ENCODE results near the gene GP1BB.
"Not testable (repeated sequence)": the region's sequence is repeated elsewhere in the genome, so short reads cannot be mapped to it uniquely, and the experiment has no call there.

The GP1BB gene

GRCh38 chr22:19714312-19715187 lies 8.8 kb upstream of the GP1BB start, which contains the start of gene SEPTIN5:
SEPTIN5 (plus strand) TSS chr22:19714503; CDS start chr22:19714589, 86 bp downstream.
- DNase-seq (ENCODE audit: low spot score): peak; percentile 41

DNA sequence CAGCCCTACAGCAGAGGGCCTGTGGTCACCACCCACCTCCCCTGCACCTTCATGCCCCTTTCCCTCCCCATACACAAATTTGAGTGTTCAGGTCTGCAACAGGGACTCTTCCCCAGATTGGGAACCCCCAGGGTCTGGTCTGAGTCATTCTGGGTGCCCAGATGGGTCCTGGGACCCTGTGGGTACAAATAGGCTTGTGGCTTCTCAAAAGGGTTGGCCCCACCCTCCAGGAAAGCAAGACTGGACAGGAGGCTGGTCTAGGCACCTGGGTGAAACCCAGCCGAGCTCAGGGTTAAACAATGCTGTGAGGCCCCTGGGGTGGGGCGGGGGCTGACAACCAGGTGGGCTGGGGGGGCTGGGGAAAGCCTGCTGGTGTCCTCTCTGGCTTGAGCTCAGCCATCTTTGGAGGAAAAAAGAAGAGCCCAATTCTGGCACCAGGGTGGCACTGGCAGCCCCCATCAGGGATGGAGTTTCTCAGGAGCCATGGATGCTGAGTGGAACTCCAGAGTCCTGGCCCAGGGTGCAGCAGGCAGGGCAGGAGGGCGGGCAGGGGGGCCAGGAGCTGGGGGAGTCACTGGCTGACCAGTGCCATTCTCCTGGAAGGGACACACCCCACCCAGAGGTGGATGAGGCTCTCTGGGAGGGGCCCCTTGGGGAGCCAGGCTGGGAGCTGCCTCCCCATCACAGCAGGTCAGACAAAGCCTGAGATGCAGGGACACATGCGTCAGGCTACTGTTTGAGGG lies 8.0 kb upstream of the GP1BB start:
- DNase-seq (ENCODE audit: low spot score): no peak

DNA sequence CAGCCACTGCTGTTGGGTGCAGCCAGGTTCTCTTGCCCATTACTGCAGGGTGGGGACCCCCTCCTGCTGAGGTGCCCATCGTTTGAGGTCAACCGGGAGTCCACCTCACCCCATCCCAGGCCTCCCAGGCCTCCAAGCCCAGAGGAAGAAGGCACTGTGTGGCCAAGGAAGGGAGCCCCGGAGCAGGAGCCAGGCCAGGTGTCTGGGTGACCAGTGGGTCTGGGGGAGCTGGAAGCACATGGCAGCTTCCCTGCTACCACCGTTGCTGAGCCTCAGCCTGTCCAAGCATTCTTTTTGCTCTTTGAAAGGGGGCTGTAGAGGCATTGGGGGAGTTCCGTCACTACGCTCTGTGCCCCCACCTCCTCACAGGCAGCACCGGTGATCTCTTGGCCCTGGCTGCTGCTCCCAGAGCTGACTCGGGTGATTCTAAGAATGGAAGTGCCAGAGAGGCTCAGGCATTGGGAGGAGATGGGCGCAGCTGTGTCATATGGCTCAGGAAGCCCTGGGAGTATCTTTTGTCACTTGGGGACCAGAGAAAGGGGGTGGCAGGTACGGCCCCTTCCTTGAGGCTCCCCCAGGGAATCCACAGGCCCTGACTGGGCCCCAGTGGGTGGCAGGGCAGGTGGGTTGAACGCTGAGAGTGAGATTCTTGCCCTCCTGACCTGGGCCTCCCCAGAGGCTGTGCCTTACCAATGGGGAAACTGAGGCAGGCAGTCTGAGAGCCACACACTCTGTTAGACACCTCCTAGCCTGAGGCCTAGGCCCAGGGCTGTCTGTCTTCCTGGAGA lies 7.1 kb upstream of the GP1BB start:
- no peak for DNase-seq (ENCODE audit: low spot score)

GRCh38 chr22:19716829-19717105 lies 6.6 kb upstream of the GP1BB start:
- no peak for DNase-seq (ENCODE audit: low spot score)

DNA sequence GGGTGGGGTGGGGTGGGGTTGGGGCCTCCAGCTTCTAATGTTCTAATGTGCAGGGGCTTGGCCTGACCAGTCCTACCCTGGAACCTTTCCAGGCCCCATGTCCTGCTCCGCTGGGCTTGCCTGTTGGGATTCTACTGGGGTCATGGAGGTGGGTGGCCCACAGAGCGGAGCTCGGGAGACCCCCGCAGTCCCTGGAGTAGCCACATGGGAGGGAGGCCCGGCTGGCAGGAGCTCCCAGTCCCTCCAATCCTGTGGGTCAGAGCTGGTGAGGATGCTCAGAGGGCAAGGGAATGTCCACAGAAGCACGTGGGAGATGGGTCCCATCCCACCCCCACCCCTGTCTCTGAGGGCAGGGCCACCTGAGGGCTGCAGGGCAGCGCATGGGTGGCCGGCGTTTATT lies 6.2 kb upstream of the GP1BB start:
- DNase-seq (ENCODE audit: low spot score): no peak

- DNase-seq (ENCODE audit: low spot score): peak; percentile 93
These were observed 5.5 kb upstream of the GP1BB start for GRCh38 chr22:19717691-19718455.

DNA sequence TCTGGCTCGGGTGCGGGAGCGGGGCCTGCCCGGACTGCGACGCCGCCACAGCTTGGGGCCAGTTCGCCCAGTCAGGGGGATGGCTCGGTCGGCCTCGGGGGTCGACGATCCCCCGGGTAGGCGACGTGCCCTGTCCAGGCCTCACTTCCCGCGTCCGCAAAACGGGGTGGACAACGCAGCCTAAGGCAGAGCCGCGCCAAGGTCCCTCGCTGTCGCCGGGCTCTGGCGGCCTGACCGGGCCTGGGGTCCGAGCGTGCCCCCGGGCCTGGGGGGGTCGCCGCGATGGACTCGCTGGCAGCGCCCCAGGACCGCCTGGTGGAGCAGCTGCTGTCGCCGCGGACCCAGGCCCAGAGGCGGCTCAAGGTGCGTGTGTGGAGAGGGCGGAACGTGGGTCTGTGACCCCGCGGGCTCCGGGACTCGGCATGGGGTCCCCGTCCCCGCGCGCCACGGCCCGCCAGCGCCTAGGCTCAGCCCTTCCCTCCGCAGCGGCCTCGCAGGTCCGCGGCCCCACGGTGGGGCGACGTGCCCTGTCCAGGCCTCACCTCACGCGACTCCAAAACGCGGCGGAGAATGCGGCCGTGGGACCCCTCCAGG lies 4.8 kb upstream of the GP1BB start:
- DNase-seq (ENCODE audit: low spot score): no peak

DNA sequence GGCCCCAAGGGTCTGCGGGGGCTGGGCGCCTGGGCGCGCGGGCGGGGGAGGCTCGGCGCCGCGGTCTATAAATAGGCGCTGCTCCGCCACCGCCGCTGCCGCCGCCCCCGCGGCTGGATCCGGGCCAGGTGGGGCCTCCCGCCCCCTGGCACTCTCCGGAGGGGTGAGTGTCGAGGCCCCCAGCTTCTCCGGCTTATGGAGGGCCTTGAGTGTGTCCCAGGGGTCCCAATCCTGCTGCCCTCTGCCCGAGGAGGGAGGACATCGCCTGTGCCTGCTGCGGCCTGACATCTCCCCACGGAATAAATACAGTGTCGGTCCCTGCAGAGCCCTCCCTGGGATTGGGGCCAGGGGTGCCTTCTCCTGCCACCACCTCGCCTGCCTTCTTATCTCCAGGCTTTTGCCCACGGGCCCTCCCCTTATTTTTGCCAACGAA lies 4.3 kb upstream of the GP1BB start:
- no peak for DNase-seq (ENCODE audit: low spot score)

DNA sequence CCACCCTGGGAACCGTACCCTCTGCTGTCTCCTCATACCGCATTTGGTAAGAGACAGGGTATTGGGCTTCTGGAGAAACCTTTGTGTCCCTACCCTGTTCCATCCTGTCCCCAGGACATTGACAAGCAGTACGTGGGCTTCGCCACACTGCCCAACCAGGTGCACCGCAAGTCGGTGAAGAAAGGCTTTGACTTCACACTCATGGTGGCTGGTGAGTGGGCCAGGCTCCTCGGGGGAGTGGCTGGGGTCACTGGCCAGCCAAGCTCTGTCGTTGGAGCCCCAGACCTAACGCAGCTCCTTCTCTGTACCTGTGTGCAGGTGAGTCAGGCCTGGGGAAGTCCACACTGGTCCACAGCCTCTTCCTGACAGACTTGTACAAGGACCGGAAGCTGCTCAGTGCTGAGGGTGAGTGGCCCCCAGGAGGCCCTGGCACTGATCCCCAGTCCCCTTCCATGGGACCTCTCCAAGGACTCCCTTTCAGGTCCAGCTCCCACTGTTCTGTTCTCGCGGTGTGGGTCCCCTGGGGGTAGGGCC lies 3.8 kb upstream of the GP1BB start:
- no peak for DNase-seq (ENCODE audit: low spot score)

GRCh38 chr22:19720150-19720827 lies 3.0 kb upstream of the GP1BB start:
- DNase-seq (ENCODE audit: low spot score): no peak

- DNase-seq (ENCODE audit: low spot score): no peak
These were observed 2.4 kb upstream of the GP1BB start for GRCh38 chr22:19720999-19721329.

DNA sequence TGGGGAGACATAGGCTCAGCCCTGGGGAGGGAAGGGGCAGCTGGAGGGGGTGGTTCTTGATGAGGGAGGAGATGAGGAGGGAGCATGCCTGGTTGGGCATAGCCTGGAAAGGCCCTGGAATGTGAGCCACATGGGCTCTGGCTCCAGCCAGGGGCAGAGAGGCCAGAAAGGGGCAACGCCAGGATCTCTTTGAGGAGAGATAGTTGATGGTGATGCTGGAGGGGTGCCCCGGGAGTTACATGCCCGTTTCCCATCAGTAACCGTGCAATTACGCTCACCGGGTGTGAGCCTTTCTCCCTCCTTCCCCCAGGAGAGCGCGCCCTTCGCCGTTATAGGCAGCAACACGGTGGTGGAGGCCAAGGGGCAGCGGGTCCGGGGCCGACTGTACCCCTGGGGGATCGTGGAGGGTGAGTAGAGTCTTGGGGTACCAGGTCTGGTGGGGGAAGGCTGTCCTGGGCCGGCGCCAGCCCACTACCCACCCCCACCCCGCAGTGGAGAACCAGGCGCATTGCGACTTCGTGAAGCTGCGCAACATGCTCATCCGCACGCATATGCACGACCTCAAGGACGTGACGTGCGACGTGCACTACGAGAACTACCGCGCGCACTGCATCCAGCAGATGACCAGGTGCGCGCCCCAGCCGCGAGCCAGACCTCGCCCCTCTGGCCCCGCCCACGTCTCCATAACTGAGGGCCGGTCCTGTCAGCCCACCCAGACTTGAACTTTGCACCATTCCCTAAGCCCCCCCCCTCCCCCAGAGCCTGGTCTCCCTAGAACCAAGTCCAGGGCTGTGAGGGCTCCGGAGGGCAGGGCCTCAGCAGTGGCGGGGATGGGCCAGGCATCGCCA lies 1.8 kb upstream of the GP1BB start:
- no peak for DNase-seq (ENCODE audit: low spot score)

DNA sequence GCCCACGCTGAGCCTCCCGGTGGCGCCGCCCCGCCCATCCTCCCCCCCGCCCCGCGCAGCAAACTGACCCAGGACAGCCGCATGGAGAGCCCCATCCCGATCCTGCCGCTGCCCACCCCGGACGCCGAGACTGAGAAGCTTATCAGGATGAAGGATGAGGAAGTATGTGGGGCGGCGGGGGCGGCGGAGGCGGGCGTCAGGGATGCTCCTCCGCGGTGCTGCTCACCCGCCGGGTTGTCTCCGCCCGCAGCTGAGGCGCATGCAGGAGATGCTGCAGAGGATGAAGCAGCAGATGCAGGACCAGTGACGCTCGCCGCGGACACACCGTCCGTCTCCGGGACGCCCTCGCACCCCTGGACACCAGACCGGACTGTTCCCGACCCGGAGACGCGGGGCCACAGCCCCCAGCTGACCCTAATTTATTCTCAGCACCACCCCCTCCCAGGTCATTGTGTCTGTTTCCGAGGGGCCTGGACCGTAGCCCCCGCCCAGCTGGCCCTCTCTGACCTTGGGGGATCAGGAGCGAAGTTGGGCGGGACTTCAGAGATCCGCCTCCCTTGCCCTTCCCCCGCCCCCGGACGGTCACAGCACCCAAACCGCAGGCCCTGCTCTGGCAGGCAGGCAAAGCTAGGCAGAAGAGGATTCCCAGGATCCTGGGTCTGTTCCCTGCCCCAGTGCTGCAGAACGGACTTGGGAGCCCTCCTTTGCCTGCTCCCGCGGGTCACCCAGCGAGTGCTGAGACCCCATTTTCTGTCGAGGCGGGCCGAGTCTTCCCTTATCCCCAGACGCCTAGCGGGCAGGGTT lies 959 bp upstream of the GP1BB start:
- DNase-seq (ENCODE audit: low spot score): no peak

DNA sequence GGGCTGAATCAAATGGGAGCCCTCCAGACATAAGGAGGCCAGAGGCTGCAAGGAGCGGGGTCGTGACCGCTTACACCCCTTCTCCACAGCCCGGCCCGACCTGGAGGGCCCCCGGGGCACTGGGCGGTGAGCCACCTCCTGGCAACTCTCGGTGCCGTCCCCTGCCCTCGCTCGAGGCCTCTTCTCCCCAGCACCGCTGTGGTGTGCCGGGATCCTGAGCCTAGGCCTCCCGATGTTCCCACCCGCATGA lies 432 bp upstream of the GP1BB start:
- no peak for DNase-seq (ENCODE audit: low spot score)

DNA sequence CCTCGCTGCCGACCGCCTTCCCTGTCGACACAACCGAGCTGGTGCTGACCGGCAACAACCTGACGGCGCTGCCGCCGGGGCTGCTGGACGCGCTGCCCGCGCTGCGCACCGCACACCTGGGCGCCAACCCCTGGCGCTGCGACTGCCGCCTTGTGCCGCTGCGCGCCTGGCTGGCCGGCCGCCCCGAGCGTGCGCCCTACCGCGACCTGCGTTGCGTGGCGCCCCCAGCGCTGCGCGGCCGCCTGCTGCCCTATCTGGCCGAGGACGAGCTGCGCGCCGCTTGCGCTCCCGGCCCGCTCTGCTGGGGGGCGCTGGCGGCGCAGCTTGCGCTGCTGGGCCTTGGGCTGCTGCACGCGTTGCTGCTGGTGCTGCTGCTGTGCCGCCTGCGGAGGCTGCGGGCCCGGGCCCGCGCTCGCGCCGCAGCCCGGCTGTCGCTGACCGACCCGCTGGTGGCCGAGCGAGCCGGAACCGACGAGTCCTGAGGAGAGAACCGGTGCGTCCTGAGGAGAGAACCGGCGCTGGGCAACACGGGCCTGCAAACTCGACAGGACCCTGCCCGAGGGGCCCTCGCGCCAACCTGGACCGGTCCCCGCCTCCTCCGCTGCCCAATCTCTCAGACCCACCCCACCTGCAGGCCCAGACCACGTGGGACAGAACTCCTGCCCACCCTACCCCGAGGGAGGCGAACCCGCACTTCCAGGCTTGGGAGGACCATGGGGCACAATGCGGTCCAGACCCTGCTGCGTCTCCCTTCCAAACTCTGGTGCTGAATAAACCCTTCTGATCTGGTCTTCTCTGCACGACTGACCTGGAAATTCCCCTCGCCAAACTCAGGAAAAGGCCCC lies 866 bp downstream of the GP1BB start:
- DNase-seq (ENCODE audit: low spot score): no peak

GRCh38 chr22:19724927-19725661 lies 1.8 kb downstream of the GP1BB start:
- DNase-seq (ENCODE audit: low spot score): no peak

DNA sequence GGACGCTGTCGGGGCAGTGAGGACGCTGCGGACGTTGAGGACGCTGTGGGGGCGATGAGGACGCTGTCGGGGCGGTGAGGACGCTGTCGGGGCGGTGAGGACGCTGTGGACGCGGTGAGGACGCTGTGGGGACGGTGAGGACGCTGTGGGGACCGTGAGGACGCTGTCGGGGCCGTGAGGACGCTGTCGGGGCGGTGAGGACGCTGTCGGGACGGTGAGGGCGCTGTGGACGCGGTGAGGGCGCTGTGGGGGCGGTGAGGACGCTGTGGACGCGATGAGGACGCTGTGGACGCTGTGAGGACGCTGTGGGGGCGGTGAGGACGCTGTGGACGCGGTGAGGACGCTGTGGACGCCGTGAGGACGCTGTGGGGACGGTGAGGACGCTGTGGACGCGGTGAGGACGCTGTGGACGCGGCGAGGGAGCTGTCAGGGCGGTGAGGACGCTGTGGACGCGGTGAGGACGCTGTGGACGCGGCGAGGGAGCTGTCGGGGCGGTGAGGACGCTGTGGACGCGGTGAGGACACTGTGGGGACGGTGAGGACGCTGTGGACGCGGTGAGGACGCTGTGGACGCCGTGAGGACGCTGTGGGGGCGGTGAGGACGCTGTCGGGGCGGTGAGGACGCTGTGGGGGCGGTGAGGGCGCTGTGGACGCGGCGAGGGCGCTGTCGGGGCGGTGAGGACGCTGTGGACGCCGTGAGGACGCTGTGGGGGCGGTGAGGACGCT lies 2.9 kb downstream of the GP1BB start:
- DNase-seq (ENCODE audit: low spot score): not testable (repeated sequence)

Measured in AG08395 (cell line).